Urothelium cell line (cell line): ENCODE measurements around the gene HTRA1.
A peak's percentile ranks its signal among the peaks of the same experiment; 100 is the strongest.

Experiments
- DNase-seq: peaks from one replicate; pipeline ENCODE4 v3.0.0; 2011; ENCODE audit warnings: low spot score, mixed read lengths
- FAIRE-seq: peaks from 2 replicates; lab custom pipeline; 2011; peaks lifted over from hg19 to GRCh38; lab: Jason Lieb, UNC

Gene HTRA1

DNA sequence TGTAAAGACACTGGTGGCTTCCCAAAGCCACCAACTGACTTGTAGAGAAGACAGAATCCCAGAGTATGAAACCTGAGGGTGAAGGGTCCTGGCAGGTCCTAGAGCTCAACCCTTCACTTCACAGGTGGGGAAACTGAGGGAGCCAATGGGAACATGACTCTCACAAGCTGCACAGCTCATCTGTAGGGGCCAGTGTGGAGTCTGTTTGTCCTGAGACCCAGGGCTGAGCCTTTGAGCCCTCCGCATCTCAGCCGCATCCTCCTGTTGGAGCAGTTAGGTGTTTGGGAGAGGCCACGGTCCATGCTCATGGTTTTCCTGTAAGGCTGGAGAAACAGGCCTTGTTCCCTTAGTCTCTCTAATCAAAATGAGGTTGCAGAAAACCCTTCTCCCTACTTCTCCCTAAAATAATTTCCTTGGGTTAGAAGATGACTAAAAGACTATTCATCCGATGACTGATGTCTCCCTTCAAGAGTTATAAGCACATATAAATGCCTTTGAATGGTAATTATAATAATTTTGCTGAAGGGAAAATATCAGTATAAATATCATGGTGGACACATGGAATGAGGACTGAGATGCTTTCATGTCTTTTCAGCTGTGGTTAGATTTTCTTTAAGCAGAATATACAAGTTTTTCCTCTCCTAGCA lies 10.3 kb downstream of the HTRA1 start:
- DNase-seq, result no peak
- no peak for FAIRE-seq

- DNase-seq (no peak), FAIRE-seq (no peak)
These were observed 11.8 kb downstream of the HTRA1 start for GRCh38 chr10:122473116-122473515.

DNA sequence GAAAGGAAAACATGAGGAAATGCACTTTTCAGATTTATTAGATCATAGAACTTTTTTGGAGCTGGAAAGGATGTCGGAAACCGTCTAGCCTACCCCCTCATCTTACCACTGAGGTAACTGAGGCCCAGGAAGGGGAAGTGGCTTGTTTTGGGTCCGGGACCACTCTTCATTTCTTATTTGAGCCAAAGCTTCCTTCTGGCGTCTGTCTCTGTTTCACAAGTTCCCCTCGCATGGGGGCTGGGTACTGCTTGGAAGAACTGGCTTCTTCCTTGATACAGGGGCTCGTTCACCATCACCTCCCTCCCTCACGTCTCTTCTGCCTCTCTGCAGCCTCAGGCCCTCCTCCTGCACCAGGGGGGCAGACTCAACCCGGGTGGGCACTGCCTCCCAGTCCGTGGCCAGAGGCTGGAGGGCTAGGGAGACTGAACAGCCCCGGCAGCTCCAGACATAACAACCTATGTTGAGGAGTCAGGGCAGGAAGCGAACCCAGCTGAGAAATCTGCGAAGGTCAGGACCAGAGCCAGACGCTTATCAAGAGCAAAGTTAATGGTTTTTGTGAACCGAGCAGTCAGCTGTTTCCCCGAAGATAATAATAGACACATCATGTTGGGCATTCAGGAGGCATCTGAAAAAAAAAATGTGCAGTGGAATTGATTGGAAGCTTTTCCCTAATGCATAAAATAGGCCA lies 12.9 kb downstream of the HTRA1 start:
- no peak for DNase-seq
- FAIRE-seq, result no peak

- DNase-seq, result no peak
- FAIRE-seq, result no peak
These were observed 13.7 kb downstream of the HTRA1 start for GRCh38 chr10:122475100-122475499.

GRCh38 chr10:122475591-122476332 lies 14.4 kb downstream of the HTRA1 start:
- no peak for FAIRE-seq

DNA sequence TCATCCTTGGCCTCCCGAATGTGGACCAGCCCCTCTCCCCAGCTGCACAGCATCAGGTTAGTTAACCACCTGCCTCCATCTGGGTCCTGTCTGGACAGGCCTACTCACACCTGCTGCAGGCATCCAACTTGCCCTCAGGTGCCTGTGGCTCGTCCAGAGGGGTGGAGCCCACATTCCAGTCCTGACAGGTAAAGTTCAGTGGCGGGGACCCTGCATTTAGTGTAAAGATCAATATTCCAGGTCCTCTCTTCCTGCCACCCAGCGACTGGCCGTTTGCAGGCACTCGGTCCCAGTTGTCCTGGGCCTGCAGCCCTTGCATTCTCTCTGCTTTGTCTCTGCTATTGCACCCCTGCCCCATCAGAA lies 15.0 kb downstream of the HTRA1 start:
- DNase-seq, result no peak

More at GRCh38 chr10:122475591-122476332, 14.4 kb downstream of the HTRA1 start:
- DNase-seq, result no peak

GRCh38 chr10:122477436-122477835 lies 16.1 kb downstream of the HTRA1 start:
- no peak for FAIRE-seq

More for the DNA sequence above, 15.0 kb downstream of the HTRA1 start:
- no peak for FAIRE-seq

GRCh38 chr10:122478971-122479370 lies 17.6 kb downstream of the HTRA1 start:
- FAIRE-seq (no peak), DNase-seq (no peak)

More at GRCh38 chr10:122477436-122477835, 16.1 kb downstream of the HTRA1 start:
- no peak for DNase-seq

- DNase-seq, result no peak
- FAIRE-seq, result no peak
These were observed 18.9 kb downstream of the HTRA1 start for GRCh38 chr10:122480146-122480833.

- no peak for FAIRE-seq
- DNase-seq, result no peak
These were observed 20.1 kb downstream of the HTRA1 start for GRCh38 chr10:122481296-122482056.

- DNase-seq, result no peak
- no peak for FAIRE-seq
These were observed 23.1 kb downstream of the HTRA1 start for GRCh38 chr10:122484276-122485060.

DNA sequence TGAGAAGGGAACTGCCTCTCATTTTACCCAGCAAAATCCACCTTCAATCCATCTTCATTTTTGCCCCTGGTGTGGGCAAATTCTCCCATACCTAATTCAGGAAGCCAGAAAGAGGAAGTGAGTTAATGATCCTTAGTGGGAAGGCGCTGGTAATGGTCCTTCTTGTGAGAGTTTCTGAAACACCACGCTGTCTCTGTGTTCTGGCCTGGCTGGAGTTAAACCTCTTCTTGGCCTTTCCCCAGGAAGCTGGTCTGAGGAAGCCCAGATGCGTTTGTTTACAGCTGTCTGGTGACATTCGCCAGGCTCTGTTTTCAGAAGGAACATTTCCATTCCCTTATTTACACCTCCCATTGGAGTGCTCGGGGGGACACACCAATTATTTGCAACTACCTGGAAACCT lies 24.3 kb downstream of the HTRA1 start:
- FAIRE-seq, result no peak
- DNase-seq, result no peak

DNA sequence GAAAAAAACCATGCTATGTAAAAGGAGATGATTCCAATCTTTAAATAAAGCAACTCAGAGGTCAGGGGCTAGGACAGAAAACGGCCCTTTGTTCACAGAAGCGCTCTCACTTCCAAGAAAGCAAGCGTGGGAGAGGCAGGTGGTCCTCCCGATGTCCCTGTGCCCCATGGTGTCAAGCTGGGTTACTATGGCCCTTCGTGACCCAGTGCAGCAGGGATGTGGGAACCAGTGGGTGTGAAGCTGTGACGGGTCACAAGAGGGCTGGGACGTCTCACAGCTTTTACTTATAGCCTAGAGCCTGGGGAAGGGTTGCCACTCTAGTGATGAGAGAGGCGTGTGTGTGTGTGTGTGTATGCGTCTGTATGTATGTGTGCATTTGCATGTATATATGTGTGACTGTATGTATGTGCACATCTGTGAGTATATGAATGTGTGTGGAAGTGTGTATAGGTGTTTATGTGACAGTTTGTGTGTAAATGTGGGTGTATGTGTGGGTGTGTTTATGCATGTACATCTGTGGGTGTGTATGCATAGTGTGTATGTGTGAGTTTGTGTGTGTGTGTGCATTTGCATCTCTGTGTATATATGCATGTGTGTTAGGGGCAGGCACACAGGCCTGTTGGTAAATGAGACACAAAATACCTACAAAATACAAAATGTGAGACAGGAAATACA lies 25.2 kb downstream of the HTRA1 start:
- FAIRE-seq (peak; percentile 20), DNase-seq (no peak)

DNA sequence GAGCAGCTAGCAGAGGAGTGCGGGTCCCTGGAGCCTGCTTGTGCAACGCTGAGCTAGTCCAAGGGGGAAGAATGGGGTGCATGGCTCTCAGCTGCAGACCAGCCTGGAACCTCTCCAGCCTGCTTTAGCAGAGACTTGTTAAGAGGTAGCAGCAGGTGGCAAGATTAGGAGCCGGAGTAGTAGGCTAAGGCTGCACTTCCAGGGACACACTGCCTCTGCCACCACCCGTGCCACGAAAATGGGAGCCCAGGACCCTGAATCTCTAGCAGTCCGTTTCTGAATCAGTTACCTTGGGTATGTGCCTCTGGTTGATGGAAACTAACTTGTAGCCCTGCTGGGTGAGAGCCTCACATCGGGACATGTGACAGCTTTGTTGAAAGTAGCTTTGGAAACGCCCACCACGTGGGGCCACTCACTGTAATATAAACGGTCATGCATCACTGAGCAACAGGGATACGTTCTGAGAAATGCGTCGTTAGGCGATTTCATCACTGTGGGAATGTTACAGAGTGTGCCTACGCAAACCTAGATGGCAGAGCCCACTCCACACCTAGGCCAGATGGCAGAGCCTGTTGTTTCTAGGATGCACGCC lies 25.9 kb downstream of the HTRA1 start:
- DNase-seq (no peak), FAIRE-seq (no peak)

DNA sequence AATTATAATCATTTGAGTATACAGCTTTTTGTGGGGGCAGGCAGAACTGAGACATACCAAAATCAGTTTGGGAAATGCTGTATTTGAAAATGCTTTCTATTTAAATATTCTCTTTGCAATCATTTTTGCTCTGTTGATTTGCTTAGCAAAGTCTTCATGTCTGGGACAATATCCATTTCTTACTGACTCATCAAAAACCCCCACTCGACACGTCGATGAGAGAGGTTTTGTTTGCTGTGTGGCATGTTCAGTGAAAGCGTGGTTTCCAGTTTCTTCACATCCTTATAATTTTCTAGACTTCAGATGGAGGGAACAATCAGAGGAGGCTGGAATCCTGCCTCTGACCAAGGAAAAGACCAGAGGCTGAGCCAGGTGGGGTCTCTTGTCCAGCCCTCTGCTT lies 28.9 kb downstream of the HTRA1 start:
- no peak for DNase-seq
- no peak for FAIRE-seq

- peak; percentile 62 for FAIRE-seq
- peak; percentile 56 for DNase-seq
These were observed 29.7 kb downstream of the HTRA1 start for GRCh38 chr10:122490786-122491680.

DNA sequence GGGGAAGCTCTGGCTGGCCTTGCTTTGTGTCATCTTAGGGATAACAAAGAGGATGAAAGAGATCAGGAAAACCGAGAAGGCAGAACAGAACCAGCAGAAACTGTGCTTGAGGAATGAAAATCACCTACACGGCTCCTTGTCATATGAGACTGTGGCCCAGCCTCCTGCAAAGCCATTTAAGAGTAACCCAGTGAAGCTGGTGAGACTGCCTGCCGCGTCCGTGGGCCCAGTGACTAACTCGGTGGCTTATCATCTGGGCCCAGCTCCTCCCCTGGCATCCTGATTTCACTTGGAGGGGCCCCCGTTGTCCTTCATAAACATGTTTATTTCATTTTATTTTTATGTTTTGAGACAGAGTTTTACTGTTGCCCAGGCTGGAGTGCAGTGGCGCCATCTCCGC lies 30.7 kb downstream of the HTRA1 start:
- no peak for DNase-seq
- FAIRE-seq, result no peak

DNA sequence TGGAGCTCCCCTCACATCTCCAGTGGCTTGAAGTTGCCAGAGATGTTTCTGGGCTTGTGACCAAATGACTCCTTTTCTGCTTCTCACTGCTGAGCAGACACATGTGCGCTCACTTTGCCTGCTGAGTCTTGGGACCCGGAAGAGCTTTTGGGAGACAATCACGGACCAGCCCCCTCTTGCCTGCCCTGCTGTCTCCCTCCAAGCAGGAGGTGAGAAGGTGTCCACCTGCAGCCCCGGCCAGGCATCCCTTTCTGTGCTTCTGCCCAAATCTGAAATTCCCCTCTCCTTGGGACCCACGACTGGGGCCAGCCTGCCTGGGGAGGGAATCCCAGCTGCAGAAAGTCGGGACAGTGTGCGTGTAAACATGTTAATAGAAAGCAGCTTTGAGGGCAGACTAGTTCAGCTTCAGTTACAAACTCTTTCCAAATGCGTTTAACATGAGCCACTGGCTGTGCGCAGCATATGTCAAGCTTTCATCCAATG lies 31.7 kb downstream of the HTRA1 start:
- DNase-seq, result no peak
- no peak for FAIRE-seq
